ENCODE results near the gene NHERF1. TPM values are rescaled to one million over a fixed set of nuclear protein-coding genes. Genes with fewer than 3 reads are reported as not detected.
A peak's percentile ranks its signal among the peaks of the same experiment; 100 is the strongest.

NHERF1 gene
- total RNA-seq, 1 donor from 2014 or later: 142 TPM

DNA sequence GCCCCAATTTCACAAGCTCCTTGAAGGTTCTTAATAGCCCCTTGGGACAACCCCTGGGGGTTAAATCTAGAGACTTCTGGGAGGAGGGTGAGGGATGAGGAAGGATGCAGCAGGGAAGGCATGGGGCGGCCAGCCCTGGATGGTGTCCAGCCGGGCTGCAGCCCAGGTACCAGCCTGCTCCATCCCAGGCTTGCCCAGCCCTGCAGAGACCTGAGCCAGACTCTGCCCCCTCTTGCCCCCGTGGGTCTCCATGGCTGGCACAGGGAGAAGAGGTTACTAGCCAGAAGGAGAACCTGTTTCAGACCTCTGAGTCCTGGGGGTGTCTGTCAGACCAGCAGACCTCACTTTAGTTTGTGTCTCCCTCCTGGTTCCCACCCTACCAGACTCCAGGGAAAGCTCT lies 8.5 kb downstream of the NHERF1 start:
- DNase-seq (ENCODE audit: low spot score): no peak
- Mint-ChIP-seq H3K4me1 (ENCODE audit: low read depth) (peaks cover 72% of the 10 kb centered on the region), H3K9me3 (no peaks in the 10 kb centered on the region), H3K36me3 (ENCODE audit: low read depth) (peaks cover 10% of the 10 kb centered on the region), H3K27me3 (ENCODE audit: insufficient read depth) (no peaks in the 10 kb centered on the region), H3K4me3 (no peak overlapping the region), H3K27ac (no peak overlapping the region)
- intact Hi-C loops (cut with micrococcal nuclease): no loop called here

DNA sequence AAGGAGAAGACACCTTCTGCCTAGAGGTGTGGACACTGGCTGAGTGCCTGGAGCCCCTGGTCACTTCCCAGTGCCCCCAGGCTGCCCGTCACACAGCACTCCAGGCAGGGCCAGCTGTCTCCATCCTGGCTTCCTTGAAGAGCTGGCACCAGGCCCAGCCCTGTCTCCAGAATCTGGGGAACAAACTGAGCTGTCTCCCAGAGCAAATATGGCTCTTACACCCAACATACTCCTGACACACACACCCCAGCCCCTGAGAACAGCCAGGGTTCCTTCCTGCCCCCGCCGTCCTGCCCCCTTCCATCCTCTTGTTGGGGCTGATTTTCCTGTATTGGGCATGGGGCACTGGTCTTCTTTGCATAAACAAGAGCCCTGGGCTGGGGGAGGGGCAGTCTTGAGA lies 9.1 kb downstream of the NHERF1 start:
- Mint-ChIP-seq H3K4me1 (ENCODE audit: low read depth) (peaks cover 66% of the 10 kb centered on the region), H3K9me3 (no peaks in the 10 kb centered on the region), H3K4me3 (no peak overlapping the region), H3K36me3 (ENCODE audit: low read depth) (peaks cover 7% of the 10 kb centered on the region), H3K27me3 (ENCODE audit: insufficient read depth) (no peaks in the 10 kb centered on the region), H3K27ac (no peak overlapping the region)
- no peak for DNase-seq (ENCODE audit: low spot score)
- intact Hi-C loops (cut with micrococcal nuclease): no loop called here

DNA sequence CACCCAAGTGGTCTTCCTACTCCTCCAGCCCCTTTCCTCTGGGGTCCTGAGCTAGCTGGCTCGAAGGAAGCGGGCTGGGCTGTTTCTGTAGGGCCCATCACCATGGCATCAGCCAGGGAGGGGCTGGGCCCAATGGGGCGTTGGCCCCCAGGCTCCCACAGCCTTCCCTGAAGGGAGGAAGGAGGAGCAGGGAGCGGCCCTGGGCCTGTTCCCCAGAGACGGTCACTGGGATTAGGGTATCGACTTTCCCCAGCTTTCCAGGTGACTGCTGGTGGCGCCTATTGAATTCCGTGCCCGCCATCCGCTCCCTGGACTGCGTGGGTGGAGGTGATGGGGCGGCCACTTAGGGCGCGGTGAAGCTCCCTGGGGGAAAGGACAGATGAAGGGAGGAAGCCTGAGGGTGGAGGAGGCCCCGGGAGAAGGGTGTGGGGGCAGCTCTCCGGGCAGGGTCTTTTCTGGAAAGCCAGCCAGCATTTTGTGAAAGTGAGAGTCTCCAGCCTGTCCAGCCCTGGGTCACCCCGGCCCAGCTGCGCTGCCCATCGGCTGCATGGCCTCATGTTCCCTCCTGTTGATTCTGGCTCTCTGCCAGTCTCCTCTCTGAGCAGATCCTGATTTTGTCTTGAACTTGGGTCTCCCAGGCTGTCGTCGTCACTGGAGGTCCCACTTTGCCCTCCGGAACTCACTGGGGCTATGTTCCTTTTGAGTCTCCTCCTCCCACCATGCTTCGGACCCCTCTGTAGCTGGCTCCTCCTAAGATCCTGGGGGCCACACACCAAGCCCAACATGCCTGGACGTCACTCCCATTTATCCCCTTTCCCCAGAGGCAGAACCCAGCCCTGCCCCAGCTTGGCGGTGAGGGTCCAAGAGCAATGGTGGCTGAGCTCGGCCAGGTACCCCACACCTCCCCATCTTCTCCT lies 9.8 kb downstream of the NHERF1 start:
- no peaks in the 10 kb centered on the region for H3K27me3 Mint-ChIP-seq (ENCODE audit: insufficient read depth)
- H3K4me1 Mint-ChIP-seq (ENCODE audit: low read depth): peaks cover 59% of the 10 kb centered on the region
- H3K9me3 Mint-ChIP-seq: no peaks in the 10 kb centered on the region
- intact Hi-C loops (cut with micrococcal nuclease): loop anchor here (2.0 kb wide), 1 partner anchor 15 kb away; no protein-coding TSS in a partner anchor
- DNase-seq (ENCODE audit: low spot score): no peak
- peak overlapping the region; percentile 68 for H3K27ac Mint-ChIP-seq
- H3K36me3 Mint-ChIP-seq (ENCODE audit: low read depth): peaks cover 3% of the 10 kb centered on the region
- peak overlapping the region; percentile 75 for H3K4me3 Mint-ChIP-seq

DNA sequence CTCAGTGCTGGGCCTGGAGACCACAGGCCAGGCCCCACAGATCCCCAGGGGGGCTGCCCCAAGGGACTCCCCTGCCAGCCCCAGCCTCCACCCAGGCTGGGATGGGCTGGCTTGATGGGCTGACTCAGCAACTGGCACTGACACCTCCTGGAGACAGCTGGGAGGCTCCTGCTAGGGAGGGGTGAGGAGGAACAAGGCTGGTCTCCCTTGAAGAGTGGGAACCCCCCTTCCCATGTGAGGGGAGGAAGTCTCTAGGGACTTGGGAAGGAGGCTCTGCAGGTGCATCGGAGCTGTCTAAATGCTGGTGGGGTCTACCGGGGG lies 10.4 kb downstream of the NHERF1 start:
- Mint-ChIP-seq H3K4me3 (peak overlapping the region; percentile 75), H3K27me3 (ENCODE audit: insufficient read depth) (no peaks in the 10 kb centered on the region), H3K36me3 (ENCODE audit: low read depth) (peaks cover 3% of the 10 kb centered on the region), H3K9me3 (no peaks in the 10 kb centered on the region), H3K4me1 (ENCODE audit: low read depth) (peaks cover 54% of the 10 kb centered on the region), H3K27ac (peak overlapping the region; percentile 68)
- intact Hi-C loops (cut with micrococcal nuclease): loop anchor here (1.0 to 2.0 kb wide), 2 partner anchors 8 to 16 kb away; no protein-coding TSS in a partner anchor
- no peak for DNase-seq (ENCODE audit: low spot score)

DNA sequence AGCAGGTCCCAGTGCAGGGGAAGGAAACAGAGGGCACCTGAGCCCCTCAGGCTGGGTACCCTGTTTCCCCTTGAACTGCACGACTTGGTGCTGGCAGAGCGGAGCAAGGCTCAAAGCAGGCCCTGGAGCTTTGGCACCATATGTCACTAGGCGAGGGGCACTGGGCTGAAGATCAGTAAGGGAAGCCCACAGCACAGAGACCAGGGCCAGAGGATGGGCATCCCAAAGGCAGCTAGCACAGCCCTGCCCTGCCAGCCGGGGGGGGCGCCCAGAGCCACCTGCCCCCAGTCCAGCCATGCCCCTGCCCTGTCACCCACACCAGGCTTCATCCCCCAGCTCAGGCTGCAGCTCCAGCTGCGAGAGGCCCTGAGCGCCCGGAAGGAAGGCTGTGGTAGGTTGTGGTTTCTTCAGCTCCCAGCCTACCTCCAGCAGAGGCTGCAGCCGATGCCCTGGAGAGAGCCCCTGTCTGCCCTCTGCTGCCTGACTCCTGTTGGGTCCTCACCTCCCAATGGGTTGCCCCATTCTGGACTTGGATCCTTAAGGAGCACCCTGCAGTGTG lies 10.9 kb downstream of the NHERF1 start:
- peak overlapping the region; percentile 68 for H3K27ac Mint-ChIP-seq
- peaks cover 3% of the 10 kb centered on the region for H3K36me3 Mint-ChIP-seq (ENCODE audit: low read depth)
- H3K4me3 Mint-ChIP-seq: peak overlapping the region; percentile 75
- H3K9me3 Mint-ChIP-seq: no peaks in the 10 kb centered on the region
- peak; percentile 57 for DNase-seq (ENCODE audit: low spot score)
- intact Hi-C loops (cut with micrococcal nuclease): loop anchor here (1.0 to 2.0 kb wide), 2 partner anchors 8 to 17 kb away; no protein-coding TSS in a partner anchor
- H3K4me1 Mint-ChIP-seq (ENCODE audit: low read depth): peaks cover 54% of the 10 kb centered on the region
- H3K27me3 Mint-ChIP-seq (ENCODE audit: insufficient read depth): no peaks in the 10 kb centered on the region

DNA sequence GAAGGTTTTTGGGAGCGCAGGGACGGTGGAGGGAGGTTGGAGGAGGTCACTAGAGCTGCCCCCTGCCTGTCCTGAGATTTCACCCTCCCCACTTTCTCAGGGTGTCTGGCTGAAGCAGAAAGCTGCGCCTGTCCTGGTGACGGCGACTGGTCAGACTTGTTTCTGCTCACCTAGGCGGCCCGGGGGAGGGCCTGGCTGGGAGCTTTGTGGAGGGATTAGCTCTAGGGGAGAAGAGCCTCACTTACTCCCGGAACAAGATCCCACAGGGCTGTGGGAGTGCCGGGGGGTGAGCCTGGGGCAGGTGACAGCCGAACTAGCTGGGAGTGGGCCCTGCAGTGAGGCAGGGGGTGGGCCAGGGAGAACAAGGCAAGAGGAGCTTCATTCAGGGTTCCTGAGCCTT lies 11.5 kb downstream of the NHERF1 start:
- Mint-ChIP-seq H3K4me1 (ENCODE audit: low read depth) (peaks cover 49% of the 10 kb centered on the region), H3K36me3 (ENCODE audit: low read depth) (peaks cover 4% of the 10 kb centered on the region), H3K4me3 (peak overlapping the region; percentile 37), H3K27ac (peak overlapping the region; percentile 48), H3K27me3 (ENCODE audit: insufficient read depth) (no peaks in the 10 kb centered on the region), H3K9me3 (no peaks in the 10 kb centered on the region)
- intact Hi-C loops (cut with micrococcal nuclease): loop anchor here (1.0 to 2.0 kb wide), 2 partner anchors 9 to 17 kb away; no protein-coding TSS in a partner anchor
- DNase-seq (ENCODE audit: low spot score): no peak

DNA sequence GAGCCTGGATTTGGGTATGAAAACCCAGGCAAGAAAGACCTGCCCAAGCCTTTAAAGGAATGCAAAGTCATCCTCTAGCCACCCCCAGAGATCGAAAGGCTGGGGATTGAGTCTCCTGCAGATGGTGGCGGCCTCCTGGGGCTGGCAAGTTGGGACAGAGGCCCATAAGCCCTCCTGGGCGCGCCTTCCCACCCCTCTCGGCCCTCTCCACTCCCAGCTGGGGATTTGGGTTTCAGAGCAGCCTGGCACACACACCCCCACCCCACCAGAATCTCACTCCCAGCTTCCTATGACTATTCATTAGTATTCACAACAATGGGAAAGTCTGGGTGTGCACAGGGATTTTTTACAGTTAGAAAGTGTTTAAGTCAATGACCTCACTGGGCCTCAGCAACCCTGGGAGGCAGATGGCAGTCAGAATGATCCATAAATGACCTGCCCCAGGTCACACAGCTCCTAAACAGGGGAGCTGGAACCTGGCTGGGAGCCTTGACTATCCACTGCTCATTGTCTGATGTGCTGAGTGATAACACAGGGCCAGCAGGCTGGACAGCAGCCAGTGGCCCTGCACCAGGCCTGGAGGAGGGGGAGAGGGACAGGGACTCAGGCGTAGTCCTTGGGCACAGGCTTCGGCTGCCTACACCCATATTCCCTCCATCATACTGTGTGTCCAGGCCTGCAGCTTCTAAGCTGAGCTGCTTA lies 12.1 kb downstream of the NHERF1 start:
- Mint-ChIP-seq H3K9me3 (no peaks in the 10 kb centered on the region), H3K4me3 (no peak overlapping the region), H3K4me1 (ENCODE audit: low read depth) (peaks cover 43% of the 10 kb centered on the region), H3K27ac (peak overlapping the region; percentile 63), H3K27me3 (ENCODE audit: insufficient read depth) (no peaks in the 10 kb centered on the region), H3K36me3 (ENCODE audit: low read depth) (peaks cover 8% of the 10 kb centered on the region)
- intact Hi-C loops (cut with micrococcal nuclease): no loop called here
- no peak for DNase-seq (ENCODE audit: low spot score)

DNA sequence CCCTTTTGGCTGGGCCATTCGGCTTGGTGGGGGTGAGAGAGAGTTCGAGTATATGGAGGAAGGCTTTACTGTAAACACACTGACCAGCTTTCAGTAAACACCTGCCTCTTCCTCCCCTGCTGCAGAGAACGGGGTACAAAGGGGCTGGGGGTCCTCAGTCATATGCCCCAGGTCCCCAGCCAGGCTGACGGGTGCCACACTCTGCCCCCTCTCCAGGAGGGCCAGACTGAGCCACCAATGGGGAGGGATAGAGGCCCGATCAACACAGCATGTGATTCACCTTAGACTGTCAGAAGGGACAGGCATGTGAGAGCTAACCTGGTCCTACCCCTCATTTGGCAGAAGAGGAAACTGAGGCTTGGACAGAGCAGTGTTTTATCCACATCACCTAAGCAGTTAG lies 13.0 kb downstream of the NHERF1 start:
- no peaks in the 10 kb centered on the region for H3K9me3 Mint-ChIP-seq
- peak overlapping the region; percentile 29 for H3K27ac Mint-ChIP-seq
- no peak for DNase-seq (ENCODE audit: low spot score)
- peaks cover 43% of the 10 kb centered on the region for H3K4me1 Mint-ChIP-seq (ENCODE audit: low read depth)
- peaks cover 8% of the 10 kb centered on the region for H3K36me3 Mint-ChIP-seq (ENCODE audit: low read depth)
- no peak overlapping the region for H3K4me3 Mint-ChIP-seq
- intact Hi-C loops (cut with micrococcal nuclease): no loop called here
- no peaks in the 10 kb centered on the region for H3K27me3 Mint-ChIP-seq (ENCODE audit: insufficient read depth)

DNA sequence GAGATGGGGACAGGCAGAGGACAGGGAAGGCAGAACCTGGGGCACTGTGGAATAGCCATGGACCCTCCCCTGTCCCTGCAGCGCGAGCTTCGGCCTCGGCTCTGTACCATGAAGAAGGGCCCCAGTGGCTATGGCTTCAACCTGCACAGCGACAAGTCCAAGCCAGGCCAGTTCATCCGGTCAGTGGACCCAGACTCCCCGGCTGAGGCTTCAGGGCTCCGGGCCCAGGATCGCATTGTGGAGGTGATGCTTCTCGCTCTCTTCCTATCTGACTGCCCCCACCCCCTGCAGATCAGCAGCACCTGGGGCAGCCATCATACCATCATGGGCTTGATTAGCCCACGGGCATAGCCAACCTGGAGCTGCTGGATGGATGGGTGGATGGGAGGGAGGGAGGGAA lies 13.5 kb downstream of the NHERF1 start:
- no peaks in the 10 kb centered on the region for H3K27me3 Mint-ChIP-seq (ENCODE audit: insufficient read depth)
- no peaks in the 10 kb centered on the region for H3K9me3 Mint-ChIP-seq
- H3K4me3 Mint-ChIP-seq: no peak overlapping the region
- H3K27ac Mint-ChIP-seq: no peak overlapping the region
- no peak for DNase-seq (ENCODE audit: low spot score)
- intact Hi-C loops (cut with micrococcal nuclease): no loop called here
- H3K4me1 Mint-ChIP-seq (ENCODE audit: low read depth): peaks cover 39% of the 10 kb centered on the region
- H3K36me3 Mint-ChIP-seq (ENCODE audit: low read depth): peaks cover 9% of the 10 kb centered on the region

DNA sequence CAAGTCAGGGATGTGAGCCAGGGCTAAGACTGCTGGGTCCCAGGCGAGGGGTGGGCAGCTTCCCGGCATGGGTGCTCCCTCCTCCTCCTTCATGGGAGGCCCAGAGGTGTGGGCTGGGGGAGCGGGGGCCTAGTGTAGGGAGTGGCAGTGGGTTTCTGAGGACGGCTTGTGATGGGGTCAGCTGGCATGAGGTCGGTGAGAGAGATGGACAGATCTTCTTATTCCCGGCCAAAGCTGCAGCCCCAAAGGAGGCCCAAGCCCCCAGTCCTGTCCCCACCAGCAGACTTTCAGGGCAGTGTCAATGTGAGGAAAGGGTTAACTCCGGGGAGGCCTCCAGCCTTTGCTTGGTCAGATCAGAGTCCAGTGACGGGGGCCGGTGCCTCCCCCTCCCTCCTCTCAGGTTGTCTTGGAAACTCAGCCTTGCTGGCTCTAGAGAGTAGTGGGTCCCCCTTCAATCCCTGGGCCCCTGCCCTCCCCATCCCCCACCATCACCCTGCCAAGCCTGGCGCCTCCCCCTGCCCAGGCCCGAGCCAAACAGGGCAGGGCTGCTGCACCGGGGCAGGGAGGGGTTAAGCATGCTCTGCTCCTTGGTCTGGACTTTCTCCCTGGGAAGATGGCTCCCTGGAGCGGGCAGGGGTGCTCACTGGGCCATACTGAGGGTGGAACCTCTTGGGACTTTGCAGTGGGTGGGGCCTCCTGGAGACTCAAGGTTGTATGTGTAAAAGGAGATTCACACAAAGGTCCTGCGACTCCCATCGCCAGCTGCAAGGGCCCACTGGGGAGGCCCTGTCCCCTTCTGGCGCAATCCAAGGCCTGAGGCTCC lies 15.3 kb downstream of the NHERF1 start:
- Mint-ChIP-seq H3K4me3 (no peak overlapping the region), H3K27me3 (ENCODE audit: insufficient read depth) (no peaks in the 10 kb centered on the region), H3K4me1 (ENCODE audit: low read depth) (peaks cover 20% of the 10 kb centered on the region), H3K27ac (no peak overlapping the region), H3K9me3 (no peaks in the 10 kb centered on the region), H3K36me3 (ENCODE audit: low read depth) (peaks cover 16% of the 10 kb centered on the region)
- intact Hi-C loops (cut with micrococcal nuclease): no loop called here
- no peak for DNase-seq (ENCODE audit: low spot score)

DNA sequence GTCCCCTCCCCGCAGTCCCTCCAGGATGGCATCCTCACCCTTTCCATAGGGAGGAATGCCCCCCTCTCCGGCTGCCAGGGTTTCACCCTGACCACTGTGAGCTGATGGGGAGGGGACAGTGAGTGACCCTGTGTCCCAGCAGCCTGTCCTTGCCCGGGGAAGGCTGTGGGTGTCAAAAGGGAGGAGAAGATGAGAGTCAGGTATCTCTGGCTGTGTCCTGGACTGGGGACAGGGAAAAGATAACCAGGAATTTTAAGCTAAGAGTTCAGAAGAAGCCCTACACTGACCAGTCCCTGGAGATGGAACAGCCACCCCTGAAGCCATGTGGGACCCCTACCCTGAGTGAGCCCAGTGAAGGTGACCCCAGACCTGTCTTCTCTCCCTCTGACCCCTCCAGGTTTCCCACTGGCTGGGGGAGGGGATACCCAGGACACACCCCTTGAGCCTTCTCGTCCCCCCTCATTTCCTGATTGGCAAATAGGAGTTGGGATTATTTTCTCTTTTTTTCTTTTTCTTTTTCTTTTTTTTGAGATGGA lies 16.4 kb downstream of the NHERF1 start:
- no peak for DNase-seq (ENCODE audit: low spot score)
- H3K27me3 Mint-ChIP-seq (ENCODE audit: insufficient read depth): no peaks in the 10 kb centered on the region
- peaks cover 10% of the 10 kb centered on the region for H3K4me1 Mint-ChIP-seq (ENCODE audit: low read depth)
- peaks cover 20% of the 10 kb centered on the region for H3K36me3 Mint-ChIP-seq (ENCODE audit: low read depth)
- H3K9me3 Mint-ChIP-seq: no peaks in the 10 kb centered on the region
- H3K27ac Mint-ChIP-seq: peak overlapping the region; percentile 52
- intact Hi-C loops (cut with micrococcal nuclease): no loop called here
- no peak overlapping the region for H3K4me3 Mint-ChIP-seq

DNA sequence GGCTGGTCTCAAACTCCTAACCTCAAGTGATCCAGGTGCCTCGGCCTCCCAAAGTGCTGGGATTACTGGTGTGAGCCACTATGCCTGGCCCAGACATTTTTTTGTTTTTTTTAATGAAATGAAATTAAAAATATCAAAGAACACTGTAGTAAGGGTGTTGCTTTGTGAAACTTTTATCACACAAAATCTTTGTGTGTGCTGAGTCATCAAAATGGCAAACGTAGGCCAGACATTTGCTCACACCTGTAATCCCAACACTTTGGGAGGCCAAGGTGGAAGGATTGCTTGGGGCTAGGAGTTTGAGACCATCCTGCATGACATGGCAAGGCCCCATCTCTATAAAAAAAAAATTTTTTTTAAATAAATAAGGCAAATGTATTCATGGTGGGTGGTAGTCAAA lies 18.0 kb downstream of the NHERF1 start:
- DNase-seq (ENCODE audit: low spot score): no peak
- H3K9me3 Mint-ChIP-seq: no peaks in the 10 kb centered on the region
- no peaks in the 10 kb centered on the region for H3K27me3 Mint-ChIP-seq (ENCODE audit: insufficient read depth)
- no peak overlapping the region for H3K4me3 Mint-ChIP-seq
- intact Hi-C loops (cut with micrococcal nuclease): no loop called here
- no peak overlapping the region for H3K27ac Mint-ChIP-seq
- peaks cover 31% of the 10 kb centered on the region for H3K36me3 Mint-ChIP-seq (ENCODE audit: low read depth)
- H3K4me1 Mint-ChIP-seq (ENCODE audit: low read depth): peaks cover 10% of the 10 kb centered on the region
